GM19395 (cell line): ENCODE measurements around the gene ETNK2.

ENCODE experiments used
- ATAC-seq: cut with Tn5 transposase; IDR thresholded peaks from one replicate; pipeline ENCODE4 v1.9.1; 2021; ENCODE audit warnings: mild to moderate bottlenecking, moderate library complexity; ENCODE audit not compliant: unreplicated experiment

The ETNK2 gene

DNA sequence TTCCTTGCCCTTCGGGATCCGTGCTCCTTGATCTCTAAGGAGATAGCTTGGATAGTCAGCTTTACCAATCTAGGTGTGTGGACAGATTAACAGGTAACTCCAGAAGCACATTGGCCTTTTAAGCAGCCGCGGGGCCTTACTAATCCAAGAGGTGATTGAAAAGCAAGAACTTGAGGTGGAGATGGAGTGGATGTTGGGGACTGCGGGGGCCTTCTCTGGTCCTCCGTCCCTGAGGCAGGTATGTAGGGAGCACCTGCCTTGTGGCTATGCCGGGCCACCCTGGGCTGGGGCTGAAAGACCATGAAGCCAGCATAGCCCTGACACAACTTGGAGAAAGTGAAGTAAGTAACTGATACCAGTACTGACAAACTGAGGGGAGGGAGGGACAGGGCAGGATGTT is 68.4 kb downstream of the ETNK2 start:
- ATAC-seq: no peak

- no peak for ATAC-seq
Observed at GRCh38 chr1:204081791-204082513, 69.9 kb downstream of the ETNK2 start.

- ATAC-seq: no peak
Observed at GRCh38 chr1:204081164-204081790, 70.6 kb downstream of the ETNK2 start.
